CD4-positive, alpha-beta memory T cell (primary cell): ENCODE results near the gene NXF2B. TPM values are rescaled to one million over a fixed set of nuclear protein-coding genes. Genes with fewer than 3 reads are reported as not detected.
A peak's percentile ranks its signal among the peaks of the same experiment; 100 is the strongest.
"Not testable (repeated sequence)": the region's sequence is repeated elsewhere in the genome, so short reads cannot be mapped to it uniquely, and the experiment has no call there.

Source experiments
- CTCF ChIA-PET: fragments of 350-600 bp; sonication (Branson Sonifier 250); formaldehyde crosslinking; loops from one replicate; lab custom pipeline; 2021; ENCODE audit warnings: inconsistent platforms; ENCODE audit not compliant: partially characterized antibody; lab: Charles Lee
- POLR2A ChIA-PET: fragments of 350-600 bp; sonication (Branson Sonifier 250); formaldehyde crosslinking; loops from one replicate; lab custom pipeline; 2021; ENCODE audit not compliant: partially characterized antibody; lab: Charles Lee
- DNase-seq, 5 donors: peaks; one replicate each; pipeline versions ENCODE4 v3.0.0 to v3.0.0-alpha.2; 2020 to 2022; ENCODE audit warnings: mixed read lengths in 1 of 5
- H3K27ac ChIP-seq: one replicate; pipeline ENCODE4 v1.7.0; 2013; ENCODE audit warnings: low read depth, low read length
- H3K27me3 ChIP-seq: 2 replicates; pipeline ENCODE4 v1.7.0; 2013; ENCODE audit warnings: mild to moderate bottlenecking, low read length, moderate library complexity; ENCODE audit not compliant: insufficient read depth
- H3K36me3 ChIP-seq: 2 replicates; pipeline ENCODE4 v1.7.0; 2013; ENCODE audit warnings: mild to moderate bottlenecking, low read length, moderate library complexity; ENCODE audit not compliant: insufficient read depth
- H3K4me1 ChIP-seq: 2 replicates; pipeline ENCODE4 v1.7.0; 2013; ENCODE audit warnings: mild to moderate bottlenecking, low read length, moderate library complexity; ENCODE audit not compliant: insufficient read depth
- H3K4me3 ChIP-seq, 2 donors: one replicate each; pipeline ENCODE4 v1.7.0; 2013; ENCODE audit warnings: low read length in 2 of 2, mild to moderate bottlenecking in 1 of 2
- H3K9me3 ChIP-seq, 2 donors: one replicate each; pipeline ENCODE4 v1.7.0; 2013; ENCODE audit warnings: low read length in 2 of 2, control low read depth in 1 of 2; ENCODE audit not compliant: control insufficient read depth in 1 of 2
- H3K27ac Mint-ChIP-seq, 7 donors: one replicate each; pipeline ENCODE4 v1.8.0; 2020 to 2021; ENCODE audit warnings: mixed read lengths in 7 of 7, mild to moderate bottlenecking in 6 of 7, inconsistent platforms in 3 of 7, moderate library complexity in 3 of 7
- H3K27me3 Mint-ChIP-seq, 2 donors: one replicate each; pipeline ENCODE4 v1.8.0; 2020 to 2021; ENCODE audit warnings: mixed read lengths in 2 of 2
- H3K36me3 Mint-ChIP-seq, 2 donors: one replicate each; pipeline ENCODE4 v1.8.0; 2020 to 2021; ENCODE audit warnings: mixed read lengths in 2 of 2, inconsistent platforms in 1 of 2, mild to moderate bottlenecking in 1 of 2
- H3K4me1 Mint-ChIP-seq, 4 donors: one replicate each; pipeline ENCODE4 v1.8.0; 2020 to 2021; ENCODE audit warnings: mixed read lengths in 4 of 4, mild to moderate bottlenecking in 1 of 4
- H3K4me3 Mint-ChIP-seq, 8 donors: one replicate each; pipeline ENCODE4 v1.8.0; 2020 to 2021; ENCODE audit warnings: mixed read lengths in 8 of 8, mild to moderate bottlenecking in 7 of 8, moderate library complexity in 6 of 8, inconsistent platforms in 3 of 8
- H3K9me3 Mint-ChIP-seq, 8 donors: one replicate each; pipeline ENCODE4 v1.8.0; 2020 to 2021; ENCODE audit warnings: mixed read lengths in 8 of 8, mild to moderate bottlenecking in 5 of 8, inconsistent platforms in 3 of 8, moderate library complexity in 1 of 8
- intact Hi-C: fragments of 100-400 bp; cut with micrococcal nuclease; formaldehyde crosslinking; loops from one replicate; pipeline ENCODE4 v1.15.1; 2023
- polyA plus RNA-seq, 2 donors: library from polyadenylated mRNA; unstranded; fragments of 300-500 nt; fragmentation: Illumina TruSeq; gene quantifications; one replicate each; pipeline ENCODE4 v1.2.3, GENCODE V29; 2021
- total RNA-seq, 2 experiments: library from RNA; stranded (reverse); gene quantifications; one replicate each; pipeline ENCODE4 v1.2.3, GENCODE V29; 2021

Gene NXF2B, protein sequence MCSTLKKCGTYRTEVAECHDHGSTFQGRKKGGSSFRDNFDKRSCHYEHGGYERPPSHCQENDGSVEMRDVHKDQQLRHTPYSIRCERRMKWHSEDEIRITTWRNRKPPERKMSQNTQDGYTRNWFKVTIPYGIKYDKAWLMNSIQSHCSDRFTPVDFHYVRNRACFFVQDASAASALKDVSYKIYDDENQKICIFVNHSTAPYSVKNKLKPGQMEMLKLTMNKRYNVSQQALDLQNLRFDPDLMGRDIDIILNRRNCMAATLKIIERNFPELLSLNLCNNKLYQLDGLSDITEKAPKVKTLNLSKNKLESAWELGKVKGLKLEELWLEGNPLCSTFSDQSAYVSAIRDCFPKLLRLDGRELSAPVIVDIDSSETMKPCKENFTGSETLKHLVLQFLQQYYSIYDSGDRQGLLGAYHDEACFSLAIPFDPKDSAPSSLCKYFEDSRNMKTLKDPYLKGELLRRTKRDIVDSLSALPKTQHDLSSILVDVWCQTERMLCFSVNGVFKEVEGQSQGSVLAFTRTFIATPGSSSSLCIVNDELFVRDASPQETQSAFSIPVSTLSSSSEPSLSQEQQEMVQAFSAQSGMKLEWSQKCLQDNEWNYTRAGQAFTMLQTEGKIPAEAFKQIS
- total RNA-seq = not detected
- polyA plus RNA-seq = not detected

DNA sequence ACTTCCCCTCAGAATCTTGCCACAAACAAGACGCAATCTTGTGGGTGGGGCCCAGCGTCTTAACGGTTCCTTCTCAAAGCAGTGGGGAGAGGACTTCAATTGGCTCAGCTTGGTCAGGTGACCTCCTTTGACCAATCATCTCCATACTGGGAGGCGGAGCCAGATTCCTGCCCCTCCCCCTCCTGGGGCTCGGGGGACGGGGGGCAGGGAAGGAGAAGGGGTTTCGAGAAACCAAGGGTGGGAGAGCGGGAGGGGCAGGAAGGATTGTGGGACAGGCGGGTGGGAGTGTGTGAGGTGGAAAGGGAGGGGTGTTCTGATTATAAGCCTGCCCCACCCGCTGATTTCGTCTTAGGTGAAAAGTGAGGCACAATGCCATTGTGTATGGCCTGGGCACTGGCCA lies at the start of gene NXF2B:
TSS of gene NXF2B (minus strand) at position 101 of the 400 bp plus-strand sequence. CDS start 59,972 bp downstream, outside the sequence.
- H3K9me3 Mint-ChIP-seq, H3K27ac ChIP-seq, H3K4me3 ChIP-seq, H3K4me3 Mint-ChIP-seq, POLR2A ChIA-PET, DNase-seq, H3K27me3 ChIP-seq, H3K27me3 Mint-ChIP-seq, CTCF ChIA-PET, H3K4me1 Mint-ChIP-seq, H3K36me3 Mint-ChIP-seq, H3K9me3 ChIP-seq, H3K27ac Mint-ChIP-seq, H3K4me1 ChIP-seq, H3K36me3 ChIP-seq, intact Hi-C loops: not testable (repeated sequence)

DNA sequence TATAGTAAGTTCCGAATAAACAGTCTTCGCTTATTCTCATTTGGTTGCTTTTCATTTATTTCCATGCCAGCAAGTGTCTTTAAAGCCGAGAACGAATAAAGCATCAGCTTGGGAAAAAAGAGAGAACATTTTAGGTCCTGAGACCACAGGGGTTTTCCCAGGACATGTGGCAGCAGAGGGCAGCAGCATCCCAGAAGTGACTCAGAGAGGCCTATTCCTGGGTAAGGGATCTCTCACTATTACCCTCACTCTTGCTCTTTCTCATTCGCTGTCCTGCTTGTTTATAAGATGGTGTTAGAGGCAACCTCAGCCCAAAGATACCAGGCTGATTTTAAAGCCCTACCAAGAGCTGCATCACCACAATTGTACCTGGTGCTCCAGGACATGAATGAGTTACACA lies 39.0 kb upstream of the NXF2B start:
- H3K9me3 ChIP-seq, H3K4me1 Mint-ChIP-seq, CTCF ChIA-PET, H3K27me3 ChIP-seq, H3K4me1 ChIP-seq, H3K36me3 ChIP-seq, H3K27ac ChIP-seq, H3K9me3 Mint-ChIP-seq, DNase-seq, H3K4me3 ChIP-seq, H3K36me3 Mint-ChIP-seq, H3K4me3 Mint-ChIP-seq, intact Hi-C loops, H3K27me3 Mint-ChIP-seq, POLR2A ChIA-PET, H3K27ac Mint-ChIP-seq: not testable (repeated sequence)

DNA sequence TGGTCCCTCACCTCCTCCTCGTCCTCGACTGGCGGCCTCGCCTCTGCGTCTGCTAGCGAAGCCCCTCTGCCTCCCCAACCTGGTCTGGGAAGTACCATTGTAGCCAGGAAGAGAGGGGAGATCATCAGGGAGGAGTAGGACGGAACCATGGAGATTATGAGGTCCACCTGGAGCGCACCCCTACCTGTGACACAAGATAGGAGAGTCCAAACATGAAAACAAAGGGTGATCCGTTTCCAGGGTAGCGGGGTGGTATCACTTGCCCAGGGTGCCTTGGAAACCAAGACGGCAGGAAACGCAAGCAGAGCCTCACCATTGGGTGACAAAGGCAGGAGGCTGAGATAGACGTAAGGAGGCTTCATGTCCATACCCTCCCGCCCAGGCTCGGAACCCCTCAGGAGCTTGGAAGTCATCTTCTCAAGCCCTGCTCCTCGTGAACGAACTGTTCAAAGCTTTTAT lies 32.0 kb upstream of the NXF2B start, which contains the start of gene TCP11X2:
TSS of gene TCP11X2 (minus strand) at position 51 of the 459 bp plus-strand sequence.
- H3K27ac ChIP-seq, DNase-seq, H3K4me3 Mint-ChIP-seq, H3K27me3 ChIP-seq, H3K4me1 ChIP-seq, H3K36me3 ChIP-seq, H3K36me3 Mint-ChIP-seq, H3K4me1 Mint-ChIP-seq, H3K27ac Mint-ChIP-seq, H3K9me3 ChIP-seq, intact Hi-C loops, H3K27me3 Mint-ChIP-seq, H3K4me3 ChIP-seq, POLR2A ChIA-PET, H3K9me3 Mint-ChIP-seq, CTCF ChIA-PET: not testable (repeated sequence)

DNA sequence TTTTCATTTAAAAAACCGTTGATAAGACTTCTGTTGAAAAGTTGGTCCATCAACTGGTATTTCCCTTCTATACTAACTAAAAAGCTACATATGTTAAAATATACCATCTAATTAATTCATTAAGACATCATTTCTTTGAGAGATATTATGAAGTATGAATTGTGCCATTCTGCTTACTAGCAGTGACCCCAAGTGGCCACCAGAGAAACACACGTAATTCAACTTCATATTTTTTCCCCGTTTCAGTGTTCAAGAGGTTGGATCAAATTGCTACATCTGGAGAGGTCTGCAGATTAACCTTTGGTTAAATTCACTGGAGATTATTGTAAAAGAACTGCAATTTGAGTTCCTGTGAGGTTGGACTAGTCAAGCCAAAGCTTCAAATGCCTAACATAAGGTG lies 30.4 kb upstream of the NXF2B start:
- H3K9me3 ChIP-seq, H3K27me3 ChIP-seq, intact Hi-C loops, H3K36me3 ChIP-seq, H3K9me3 Mint-ChIP-seq, H3K27me3 Mint-ChIP-seq, CTCF ChIA-PET, DNase-seq, H3K36me3 Mint-ChIP-seq, H3K4me3 Mint-ChIP-seq, H3K4me1 ChIP-seq, H3K4me1 Mint-ChIP-seq, H3K27ac Mint-ChIP-seq, H3K27ac ChIP-seq, H3K4me3 ChIP-seq, POLR2A ChIA-PET: not testable (repeated sequence)

DNA sequence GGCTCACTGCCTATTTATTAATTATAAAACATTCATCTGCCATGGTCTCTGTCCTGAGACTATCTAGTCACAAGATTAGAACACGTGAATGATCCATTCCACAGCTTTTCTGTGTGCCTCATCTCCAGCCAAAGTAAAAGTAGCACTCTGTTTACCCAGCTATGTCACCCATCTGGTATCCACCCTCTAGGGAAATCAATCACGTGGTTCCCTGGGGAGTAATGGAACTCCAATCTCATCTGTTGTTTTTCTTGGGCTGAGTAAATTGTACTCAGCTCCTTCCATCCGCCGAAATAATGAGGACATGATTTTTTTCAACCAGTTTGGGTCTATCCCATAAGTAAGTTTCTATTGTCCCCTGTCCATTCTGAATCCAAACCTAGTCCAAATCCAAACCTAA lies 18.8 kb upstream of the NXF2B start:
- H3K9me3 Mint-ChIP-seq, H3K9me3 ChIP-seq, H3K27me3 Mint-ChIP-seq, POLR2A ChIA-PET, H3K27me3 ChIP-seq, intact Hi-C loops, DNase-seq, H3K27ac Mint-ChIP-seq, H3K4me3 Mint-ChIP-seq, H3K36me3 Mint-ChIP-seq, H3K27ac ChIP-seq, H3K36me3 ChIP-seq, H3K4me1 ChIP-seq, H3K4me3 ChIP-seq, CTCF ChIA-PET, H3K4me1 Mint-ChIP-seq: not testable (repeated sequence)

DNA sequence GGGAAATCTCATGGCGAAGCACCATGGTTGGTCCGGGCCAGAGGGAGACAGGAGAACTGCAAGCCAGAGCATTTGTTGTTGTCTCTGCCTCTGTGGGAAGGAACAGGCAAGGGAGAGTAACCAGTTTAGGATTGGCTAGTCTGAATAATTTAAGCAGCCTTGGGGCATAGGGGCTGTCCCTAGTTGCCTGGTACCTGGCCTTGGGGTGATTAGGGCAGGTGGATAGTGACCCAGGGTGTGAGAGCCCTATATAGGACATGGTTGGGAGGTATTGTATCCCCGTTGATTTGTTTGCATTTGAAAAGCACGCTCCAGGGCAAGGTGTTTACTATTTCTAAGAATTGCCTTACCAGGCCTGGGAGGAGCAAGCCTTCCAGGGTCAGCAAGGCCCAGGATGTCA lies 25.3 kb downstream of the NXF2B start:
- CTCF ChIA-PET, H3K4me3 ChIP-seq, DNase-seq, H3K36me3 ChIP-seq, H3K27me3 Mint-ChIP-seq, H3K4me1 Mint-ChIP-seq, H3K36me3 Mint-ChIP-seq, H3K27ac ChIP-seq, intact Hi-C loops, H3K4me3 Mint-ChIP-seq, H3K4me1 ChIP-seq, H3K9me3 ChIP-seq, H3K9me3 Mint-ChIP-seq, H3K27ac Mint-ChIP-seq, H3K27me3 ChIP-seq, POLR2A ChIA-PET: not testable (repeated sequence)

DNA sequence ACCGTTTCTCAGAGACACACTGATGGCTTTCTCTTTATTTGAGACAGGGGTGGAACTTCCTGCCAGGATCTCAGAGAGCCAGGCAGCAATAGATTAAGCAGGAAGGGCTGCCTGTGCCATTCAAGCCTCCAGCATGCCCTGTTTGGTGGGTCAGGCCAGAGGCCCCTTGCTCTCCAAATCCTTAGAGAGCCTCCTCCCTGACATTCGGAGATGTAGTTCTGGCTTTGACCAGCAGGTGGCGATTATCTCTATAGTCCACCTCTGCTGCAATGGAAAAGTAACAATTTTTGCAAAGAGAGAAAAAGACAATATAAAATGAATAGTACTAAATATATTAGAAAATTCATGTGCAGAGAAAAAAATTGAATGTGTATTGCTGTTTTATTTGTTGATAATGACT lies 93.9 kb downstream of the NXF2B start:
- Histone ChIP-seq H3K4me1 (no peaks in the 10 kb centered on the region), H3K9me3 (no peaks in the 10 kb centered on the region), H3K27me3 (no peaks in the 10 kb centered on the region), H3K4me3 (no peak overlapping the region), H3K27ac (no peak overlapping the region), H3K36me3 (no peaks in the 10 kb centered on the region)
- POLR2A ChIA-PET = no interaction called here
- intact Hi-C loops = no loop called here
- Mint-ChIP-seq H3K4me1 (no peaks in the 10 kb centered on the region), H3K36me3 (no peaks in the 10 kb centered on the region), H3K9me3 (no peaks in the 10 kb centered on the region), H3K27me3 (peaks cover 0 to 2% of the 10 kb centered on the region in 2 donors), H3K4me3 (no peak overlapping the region), H3K27ac (no peak overlapping the region)
- DNase-seq = peak; percentile 46 to 54 (median 51)
- CTCF ChIA-PET = interaction anchor here (0.7 kb wide), 1 partner anchor 517 kb away, joined by 3 read pairs; no protein-coding TSS in a partner anchor
